GM04504 (cell line): ENCODE results near the gene EHF.

Source experiments
- DNase-seq: peaks from one replicate; pipeline ENCODE4 v3.0.0-alpha.2; 2012; ENCODE audit warnings: low read depth

Gene EHF

DNA sequence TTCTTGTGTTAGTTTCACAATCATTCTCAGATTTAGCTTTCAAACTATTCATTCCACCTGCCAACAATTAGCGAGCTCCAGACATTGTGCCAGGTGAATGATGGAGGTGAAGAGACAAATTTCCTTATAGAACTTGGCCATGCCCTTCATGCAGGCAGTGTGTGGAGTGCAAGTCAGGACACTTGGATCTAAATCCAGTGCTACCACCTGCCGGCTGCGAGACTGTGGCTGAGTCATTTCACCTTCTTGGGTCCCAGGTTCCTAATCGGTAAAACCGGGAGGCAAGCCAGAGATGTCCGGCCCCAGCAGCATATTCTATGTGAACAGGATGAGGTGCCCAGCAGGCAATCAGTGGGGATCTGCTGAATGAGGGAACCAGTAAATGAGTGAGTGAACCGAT, 18.6 kb upstream of the EHF start:
- DNase-seq: no peak

DNA sequence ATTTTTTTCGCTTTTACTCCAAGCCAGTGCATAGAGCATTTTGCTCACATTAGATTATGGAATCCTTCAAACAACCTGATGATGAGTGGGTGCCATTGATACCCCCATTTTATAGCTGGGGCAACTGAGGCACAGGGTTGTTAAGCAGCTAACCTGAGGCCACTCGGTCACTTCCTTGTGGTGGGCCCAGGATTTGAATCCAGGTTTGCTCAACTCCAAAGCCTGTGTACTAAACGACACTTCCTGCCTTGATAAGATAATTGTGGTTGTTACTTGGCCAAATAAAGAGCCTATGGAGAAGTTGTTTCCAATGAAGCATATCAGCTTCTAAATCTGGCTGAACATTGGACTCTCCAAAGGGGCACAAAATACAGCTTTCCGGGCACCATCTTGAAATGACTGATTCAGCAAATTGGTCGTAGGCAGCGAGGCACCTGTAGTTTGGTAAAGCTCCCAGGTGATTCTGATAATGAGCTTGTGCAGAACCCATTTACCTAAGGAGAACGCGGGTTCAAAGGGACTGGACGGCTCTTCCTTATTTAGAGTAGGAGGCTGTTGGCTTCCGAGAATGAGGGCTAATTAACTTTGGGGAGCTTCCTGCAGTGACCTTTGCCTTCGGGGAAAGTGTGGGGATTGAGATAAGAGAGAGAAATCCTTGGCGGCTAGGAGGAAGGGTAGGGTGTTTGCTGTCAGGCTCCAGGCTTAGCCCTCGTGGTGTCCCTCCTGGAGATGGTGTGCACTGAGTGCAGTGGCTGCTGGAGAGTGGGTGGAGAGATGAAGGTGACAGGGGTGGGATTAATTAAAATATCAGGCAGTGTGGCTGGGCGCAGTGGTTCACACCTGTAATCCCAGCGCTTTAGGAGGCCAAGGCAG, 17.5 kb upstream of the EHF start:
- no peak for DNase-seq

DNA sequence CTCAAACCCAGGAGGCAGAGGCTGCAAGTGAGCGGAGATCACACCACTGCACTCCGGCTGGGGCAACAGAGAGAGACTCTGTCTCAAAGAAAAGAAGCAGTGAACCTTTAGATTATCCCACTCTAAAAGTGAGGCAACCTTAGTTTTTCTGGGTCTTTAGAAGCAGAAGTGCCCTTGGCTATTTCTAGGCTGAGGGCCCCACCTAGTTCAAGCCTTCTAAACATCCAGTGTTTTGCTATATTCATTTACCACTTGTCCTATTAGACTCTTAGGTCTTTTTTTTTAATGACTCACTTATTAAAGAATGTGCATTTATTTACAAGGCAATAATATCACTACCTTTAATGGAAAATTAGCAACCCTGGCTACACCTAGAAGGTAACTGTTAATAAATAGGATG, 16.7 kb upstream of the EHF start:
- DNase-seq: no peak

DNA sequence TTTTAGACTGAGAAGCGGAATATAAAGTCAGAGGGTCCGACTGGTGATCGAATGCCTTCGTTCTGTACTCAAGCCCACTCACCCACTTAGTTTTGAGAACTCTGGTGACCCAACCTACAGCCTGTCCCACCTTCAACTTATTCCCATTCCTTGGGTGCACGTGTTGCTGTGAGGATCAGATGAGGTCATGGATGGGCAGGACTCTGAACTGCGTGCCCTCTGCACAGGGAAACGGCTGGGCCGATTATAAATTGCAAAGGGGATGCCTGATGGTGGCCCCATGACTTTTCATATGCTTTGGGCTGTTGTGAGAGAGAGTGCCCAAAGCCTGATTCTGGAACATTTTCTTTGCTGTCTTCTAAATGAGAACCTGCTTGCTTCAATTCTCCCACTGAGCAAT, 16.0 kb upstream of the EHF start:
- DNase-seq: no peak

DNA sequence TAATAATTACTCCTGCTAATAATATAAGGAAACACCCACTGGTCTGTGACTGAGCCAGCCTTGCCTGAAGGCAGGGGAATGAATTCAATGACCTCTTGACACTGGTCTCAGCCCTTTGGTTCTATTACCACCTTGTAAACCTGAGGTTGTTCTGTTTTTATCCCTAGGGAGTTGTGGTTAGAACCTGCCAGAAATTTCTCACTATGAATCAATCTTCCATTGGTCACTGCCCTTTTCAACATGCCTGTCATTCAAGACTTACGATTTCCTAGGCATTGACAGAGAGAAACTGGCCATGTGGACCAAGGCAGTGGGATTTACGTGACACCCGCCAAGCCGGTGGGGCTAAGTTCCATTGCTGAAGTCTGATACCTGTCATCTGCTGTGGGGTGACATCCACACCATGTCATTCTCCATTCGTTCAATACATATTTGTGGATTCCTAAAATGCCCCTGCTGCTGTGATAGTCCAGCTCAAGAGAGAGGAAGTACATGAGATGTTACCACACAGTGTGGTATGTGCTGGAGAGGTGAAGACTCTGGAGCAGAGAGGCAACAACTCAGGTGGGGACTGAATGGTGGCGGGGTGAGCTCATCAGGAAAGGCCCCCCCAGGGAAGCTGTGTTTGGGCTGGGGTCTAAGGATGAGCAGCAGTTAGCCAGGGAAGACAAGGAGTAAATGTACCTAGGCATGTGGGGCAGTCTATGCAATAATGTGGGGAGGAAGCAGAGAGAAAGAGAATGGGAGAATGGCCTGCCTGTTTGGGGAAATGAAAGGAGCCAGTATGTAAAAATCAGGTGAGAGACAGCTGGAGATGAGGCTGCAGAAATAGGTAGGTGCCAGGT, 15.2 kb upstream of the EHF start:
- DNase-seq: no peak

DNA sequence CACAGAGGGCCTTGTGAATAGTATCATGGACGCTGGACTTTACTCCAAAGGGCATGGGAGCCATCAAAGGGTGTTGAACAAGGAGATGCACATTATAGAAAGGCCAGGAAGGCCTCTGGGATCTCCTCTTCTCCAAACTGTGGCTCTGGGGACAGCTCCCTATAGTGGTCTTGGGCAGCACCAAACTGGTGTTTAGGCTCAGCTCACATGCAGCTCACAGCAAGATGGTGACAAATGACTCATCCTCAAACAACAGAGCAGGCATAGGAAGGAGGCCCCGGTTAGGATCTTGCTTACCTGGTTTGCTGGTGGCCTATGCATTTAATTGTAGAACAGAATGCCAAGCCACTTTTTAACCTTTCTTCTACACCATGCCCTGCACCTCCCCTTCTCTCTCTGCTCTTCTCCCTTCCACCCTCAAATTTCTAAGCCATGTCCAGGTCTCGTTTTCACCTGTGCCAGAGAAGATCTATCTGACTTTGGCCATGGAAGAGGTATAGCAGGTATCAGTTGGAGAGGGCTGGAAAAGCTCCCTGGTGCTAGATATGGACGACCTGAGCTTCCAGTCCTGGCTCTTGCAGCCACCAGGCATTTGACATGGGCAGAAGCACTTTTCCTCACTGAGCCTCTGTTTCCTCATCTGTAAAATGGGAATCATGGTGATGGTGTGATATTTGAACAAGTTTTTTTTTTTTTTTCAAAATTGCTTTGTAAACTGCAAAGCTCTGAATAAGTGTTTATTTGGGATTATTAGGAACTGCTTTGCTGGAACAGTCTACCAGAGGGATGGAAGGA, 14.4 kb upstream of the EHF start:
- no peak for DNase-seq

DNA sequence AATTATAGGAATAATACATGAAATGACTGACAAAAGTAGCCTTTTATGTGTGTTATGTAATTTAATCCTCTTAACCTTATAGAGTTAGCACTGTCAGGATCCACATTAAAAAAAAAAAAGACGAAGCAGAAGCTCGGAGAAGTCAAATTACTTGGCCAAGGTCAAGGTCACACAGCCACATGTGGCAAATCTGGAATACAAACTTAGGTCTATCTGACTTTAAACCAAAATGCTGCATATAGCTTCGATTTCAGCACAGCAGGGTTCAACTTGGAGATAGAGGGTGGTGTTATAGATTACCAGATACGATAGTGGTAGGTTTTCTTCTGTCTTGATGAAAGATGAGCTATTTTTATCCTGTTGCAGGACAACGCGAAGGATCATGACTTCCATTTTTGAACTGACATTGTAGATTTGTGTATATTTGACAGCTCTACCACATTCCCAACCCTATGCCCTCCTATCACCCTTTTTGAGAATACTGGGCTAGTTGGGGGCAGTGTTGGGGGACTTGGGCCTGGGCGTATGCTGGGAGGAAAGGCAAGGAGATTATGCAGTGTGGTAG, 11.6 kb upstream of the EHF start:
- DNase-seq: no peak

DNA sequence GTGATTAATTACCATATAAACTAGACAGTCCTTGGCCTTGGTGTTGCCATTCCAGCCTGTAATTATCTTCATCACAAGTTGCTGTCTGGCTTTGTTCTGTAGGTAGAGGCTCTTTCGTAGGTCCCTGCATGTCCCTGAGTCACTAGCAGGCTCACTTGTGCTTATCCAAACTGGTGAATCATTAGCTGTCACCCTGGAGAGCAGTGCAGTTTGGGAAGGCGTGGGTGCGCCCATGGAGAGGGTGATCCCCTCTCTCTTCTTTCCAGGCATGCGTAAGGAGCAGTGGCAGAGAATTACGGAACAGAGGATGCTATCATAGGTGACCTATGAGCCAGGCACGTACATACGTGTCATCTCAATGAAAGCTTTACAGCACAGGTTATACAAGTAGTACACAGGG, 11.0 kb upstream of the EHF start:
- DNase-seq: no peak

DNA sequence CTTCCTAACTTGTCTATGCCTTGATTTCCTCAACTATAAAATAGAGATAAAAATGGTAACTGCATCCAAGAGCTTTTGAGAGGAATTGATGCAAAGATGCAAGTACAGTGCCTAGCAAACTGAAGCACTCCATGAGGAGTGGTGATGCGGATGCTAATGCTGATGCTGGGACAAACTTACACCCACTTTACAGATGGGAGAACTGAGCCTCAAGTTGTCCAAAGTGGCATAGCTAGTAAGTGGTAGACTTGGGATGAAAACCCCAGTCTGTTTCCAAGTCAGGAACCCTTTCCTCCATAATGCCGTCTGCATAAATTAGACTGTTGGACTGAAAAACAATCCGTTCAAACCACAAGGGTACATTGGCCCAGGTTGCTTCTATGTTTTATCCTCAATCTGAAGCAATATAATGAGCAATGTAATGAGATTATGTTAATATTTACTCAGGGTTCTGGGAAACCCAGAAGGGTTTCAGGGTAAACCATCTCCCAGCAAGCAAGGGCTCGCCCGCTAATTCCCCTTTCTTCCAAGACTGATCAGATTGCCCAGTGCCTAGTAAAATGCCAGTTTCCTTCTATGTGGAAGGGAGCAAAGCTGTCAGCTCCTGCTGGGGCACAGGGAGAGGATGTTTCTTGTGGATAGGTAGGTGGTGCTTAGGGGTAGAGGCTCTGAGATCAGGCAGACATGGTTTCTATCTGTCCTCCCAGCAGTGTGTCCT, 10.4 kb upstream of the EHF start:
- no peak for DNase-seq

DNA sequence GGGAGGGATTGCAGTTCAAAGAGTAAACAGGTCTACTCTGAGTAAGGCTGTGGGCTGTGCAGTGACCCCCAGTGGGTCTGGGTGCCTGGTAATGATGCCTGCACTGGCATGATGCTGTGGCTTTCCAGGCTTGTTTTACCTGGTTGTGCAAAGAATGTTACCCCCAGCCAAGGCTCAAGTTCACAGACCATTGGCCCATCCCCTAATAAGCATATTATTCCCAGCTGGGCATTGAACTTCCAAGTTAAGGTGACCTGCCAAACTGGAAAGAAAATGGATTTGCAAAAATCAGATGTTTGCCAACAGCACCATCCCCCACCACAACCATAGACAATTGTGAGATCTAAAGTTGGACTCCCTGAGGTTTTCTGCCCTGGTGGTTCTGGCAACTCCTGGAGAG, 7.9 kb upstream of the EHF start:
- DNase-seq: no peak

DNA sequence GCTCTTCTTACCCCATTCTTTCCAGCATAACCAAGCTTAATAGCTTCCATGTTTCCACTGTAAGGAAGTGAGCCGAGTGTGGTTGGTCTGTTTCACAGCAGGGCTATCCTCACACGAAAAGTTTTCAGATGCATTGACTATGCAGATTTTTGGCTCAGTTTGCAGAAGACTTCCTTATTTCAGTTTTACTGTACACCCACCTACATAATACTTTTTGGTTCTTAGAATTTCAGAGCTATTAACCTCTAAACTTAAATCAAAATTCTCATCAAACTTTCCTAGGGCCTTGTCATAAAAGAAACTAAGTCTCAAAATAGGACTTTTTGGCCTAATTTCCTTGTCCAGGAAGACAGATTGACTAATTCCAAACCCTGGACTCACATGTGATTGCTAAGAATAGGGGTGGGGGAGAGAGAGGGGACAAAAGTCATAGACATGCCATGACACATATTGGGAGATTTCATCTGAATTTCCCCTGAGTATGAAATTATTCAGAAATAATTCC, 7.3 kb upstream of the EHF start:
- no peak for DNase-seq

DNA sequence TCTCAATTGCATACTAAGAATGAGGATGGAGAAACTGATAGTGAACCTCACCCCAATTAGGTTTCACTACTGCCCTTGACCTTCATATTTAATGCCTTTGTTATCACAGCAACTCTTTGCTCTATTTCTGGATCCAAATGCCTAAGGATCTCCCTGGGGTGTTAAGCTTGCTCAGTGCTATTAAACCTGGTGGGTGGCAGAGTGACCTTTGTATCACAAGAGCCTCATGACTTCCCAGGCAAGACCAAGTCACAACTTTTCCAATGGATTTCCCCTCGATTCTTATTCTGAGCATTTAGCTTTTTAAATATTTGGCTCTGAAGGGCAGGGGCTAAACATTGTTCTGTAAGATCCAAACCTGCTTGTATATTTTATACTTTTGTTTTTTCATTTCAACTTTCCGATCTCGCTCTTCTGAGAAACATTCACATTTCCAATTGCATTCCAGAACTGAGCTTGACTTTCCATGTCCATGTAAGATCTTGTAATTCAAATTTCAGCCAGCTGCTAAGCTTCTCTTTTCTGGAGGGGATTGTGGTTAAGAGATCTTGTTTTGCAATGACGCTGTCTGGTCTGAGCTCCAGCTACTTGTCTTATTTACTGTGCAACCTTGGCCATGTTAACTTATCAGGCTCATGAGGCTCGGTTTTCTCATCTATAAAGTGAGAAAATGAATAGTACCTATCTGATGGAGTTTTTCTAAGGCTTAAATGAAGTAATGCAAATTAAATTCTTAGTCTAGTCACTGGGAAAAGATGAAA, 6.4 kb upstream of the EHF start:
- no peak for DNase-seq

DNA sequence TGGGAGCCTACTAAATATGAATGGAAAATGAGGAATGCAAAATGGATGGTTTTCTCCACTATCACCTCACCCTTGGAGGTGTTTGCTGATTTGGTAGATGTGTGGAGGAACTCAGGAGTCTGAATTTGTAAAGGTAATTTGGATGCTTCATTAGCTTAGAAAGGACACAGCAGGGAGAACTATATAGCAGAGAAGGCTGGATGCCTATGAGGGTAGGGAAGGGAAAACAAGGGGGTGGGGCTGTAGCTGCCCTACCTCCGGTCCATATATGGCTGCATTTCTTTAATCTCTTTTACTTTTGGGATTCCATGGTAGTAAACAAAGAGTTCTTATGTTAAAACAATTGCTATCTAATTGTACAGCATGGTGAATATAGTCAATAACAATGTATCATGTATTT, 4.8 kb upstream of the EHF start:
- DNase-seq: no peak

DNA sequence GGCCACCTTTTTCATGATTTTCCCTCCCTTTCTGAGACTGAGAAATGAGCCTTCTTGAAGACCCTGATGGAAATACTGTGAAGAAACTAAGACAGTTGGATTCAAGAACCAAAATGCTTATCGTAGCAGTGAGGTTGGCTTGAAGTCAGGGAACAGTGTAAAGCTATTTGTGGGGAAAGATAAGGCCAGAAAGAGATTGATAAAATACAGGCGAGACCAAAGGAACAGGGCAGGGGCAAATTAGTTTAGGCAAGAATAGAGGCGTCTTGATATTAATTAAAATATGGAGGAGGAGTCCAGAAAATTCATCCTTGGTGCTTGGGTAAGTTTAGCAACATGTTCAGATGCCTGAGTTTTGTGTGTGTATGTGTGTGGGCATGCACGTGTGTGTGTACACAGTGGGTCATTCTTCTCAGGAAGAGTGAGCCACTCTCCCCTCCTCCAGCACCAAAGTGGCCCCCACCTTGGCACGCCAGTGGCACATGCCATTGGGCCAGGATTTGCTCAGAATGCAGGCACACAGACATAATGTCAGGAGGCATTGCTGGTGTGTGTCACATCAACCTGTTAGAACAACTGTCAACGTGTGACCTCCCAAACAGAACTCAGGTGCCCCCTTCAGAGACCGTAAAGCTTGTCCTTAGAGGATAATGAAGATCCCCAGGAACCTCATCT, 3.9 kb upstream of the EHF start:
- no peak for DNase-seq

DNA sequence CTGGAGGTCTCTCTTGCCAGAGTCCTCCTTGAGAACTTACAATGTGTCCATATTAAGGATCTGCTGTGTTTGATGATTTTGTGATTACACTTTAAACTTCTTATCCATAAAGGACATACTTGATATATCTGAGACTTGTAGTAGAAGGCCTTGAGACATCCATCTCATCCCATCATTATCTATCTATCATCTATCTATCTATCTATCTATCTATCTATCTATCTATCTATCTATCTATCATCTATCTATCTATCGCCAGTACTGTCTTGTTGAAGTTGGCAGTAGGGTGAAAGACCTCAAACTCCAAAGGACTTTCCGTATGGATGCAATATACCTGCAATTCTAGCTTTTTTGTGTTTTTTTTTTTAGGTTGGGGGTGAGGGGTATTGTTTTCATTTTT, 2.5 kb upstream of the EHF start:
- DNase-seq: no peak

DNA sequence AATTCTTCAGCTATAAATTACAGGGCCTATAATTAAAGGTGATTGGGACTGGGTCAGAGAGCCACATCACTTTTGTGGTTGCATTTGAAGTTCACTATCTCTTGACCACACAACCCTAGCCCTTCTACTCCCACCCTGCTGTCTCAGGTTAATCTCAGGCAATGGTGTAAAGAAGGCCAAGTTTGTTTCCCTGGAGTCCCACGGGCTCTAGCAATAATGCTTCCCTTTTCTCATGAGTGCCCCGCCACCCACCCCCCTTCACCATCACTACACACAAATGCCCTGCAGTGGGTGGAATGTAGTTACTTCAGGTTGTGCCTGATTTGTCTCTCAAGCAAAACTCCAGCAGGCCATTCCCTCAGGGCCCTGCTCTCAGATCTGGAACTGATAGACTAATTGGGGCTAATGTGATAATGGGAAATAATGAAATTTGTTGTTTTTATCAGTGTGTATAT, 1.8 kb upstream of the EHF start:
- DNase-seq: no peak

DNA sequence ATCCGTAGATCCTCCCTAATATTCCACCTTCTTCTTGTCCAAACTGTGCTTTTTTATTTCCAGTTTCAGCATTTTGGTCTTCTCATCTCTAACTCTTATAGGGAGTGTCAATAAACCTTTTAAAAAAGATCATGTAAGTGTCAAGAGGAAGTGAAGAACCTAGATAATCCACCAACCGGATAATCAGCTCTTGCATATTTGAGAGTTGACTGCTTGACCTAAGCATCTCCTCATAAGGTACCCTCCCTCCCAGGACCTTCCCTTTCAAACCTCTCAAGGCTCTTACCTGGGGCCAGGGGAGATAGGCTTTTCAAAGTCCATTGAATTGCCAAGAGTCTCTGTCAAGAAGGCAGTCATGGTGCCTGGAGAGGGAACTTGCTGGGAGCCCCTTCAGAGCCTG, 691 bp upstream of the EHF start:
- DNase-seq: no peak

DNA sequence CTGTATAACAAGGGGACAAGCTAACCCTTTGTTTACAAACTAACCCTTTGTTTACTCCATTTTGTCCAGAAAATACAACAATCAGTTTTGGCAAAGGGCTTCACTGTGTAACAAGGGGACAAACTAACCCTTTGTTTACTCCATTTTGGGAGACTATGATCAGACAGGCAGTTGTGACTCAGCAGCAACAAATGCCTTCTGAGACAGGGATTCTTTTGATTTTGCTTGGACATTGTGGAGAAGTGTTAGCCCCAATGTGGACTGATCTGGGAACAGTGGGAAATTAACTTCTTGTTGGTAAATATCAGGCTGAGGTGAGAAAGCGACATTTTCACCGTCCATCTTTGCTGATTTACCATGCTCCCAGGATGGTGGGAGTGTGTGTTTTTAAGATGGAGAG, 983 bp downstream of the EHF start:
- no peak for DNase-seq

DNA sequence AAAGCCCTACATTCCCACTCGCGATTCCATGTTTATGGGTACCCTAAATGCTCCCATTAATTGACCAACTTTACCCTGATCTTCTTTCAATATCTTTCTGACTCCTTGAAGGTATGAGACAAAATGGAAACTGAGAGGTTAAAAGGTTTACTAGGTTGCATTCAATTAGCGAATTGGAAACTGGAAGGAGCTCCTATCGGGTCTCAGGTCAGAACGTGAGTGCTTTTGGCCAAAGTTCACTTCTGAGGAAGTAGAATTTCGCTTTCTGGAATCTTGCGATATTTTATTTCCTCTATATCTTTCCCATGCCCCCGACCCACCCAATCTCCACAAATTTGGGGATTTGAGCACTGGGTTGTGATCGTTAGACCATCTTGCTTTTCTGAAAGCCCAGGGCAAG, 2.6 kb downstream of the EHF start:
- DNase-seq: no peak

DNA sequence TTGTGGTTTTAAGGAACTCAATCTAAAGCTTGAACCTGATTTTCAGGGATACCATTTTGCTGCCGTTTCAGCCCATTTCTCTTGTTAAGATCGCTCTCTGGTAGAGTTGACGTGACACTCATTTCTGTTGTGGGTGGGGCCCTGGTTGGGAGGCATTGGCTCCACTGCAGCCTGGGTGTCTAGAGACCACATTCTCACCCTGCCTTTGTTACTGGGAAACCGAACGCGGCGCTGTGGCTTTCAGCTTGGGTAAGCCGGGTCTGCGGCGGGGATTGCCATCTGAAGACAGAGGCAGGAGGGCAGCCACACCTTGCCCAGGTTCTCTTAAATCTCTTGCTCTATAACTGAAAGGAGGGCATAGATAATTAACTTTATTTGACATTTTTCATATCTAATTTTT, 3.2 kb downstream of the EHF start:
- DNase-seq: no peak
